Adrenal gland (tissue), 12 donors: ENCODE measurements around the gene FAM131C. TPM values are rescaled to one million over a fixed set of nuclear protein-coding genes. Genes with fewer than 3 reads are reported as not detected.
"Not testable (repeated sequence)": the region's sequence is repeated elsewhere in the genome, so short reads cannot be mapped to it uniquely, and the experiment has no call there.

Experiments
- DNase-seq, 7 donors: peaks; one replicate each; pipeline ENCODE4 v3.0.0-alpha.2; 2019 to 2020
- H3K27ac ChIP-seq, 5 donors: fragments of 200-600 bp; sonication (generic) in 4 of 5; 1 replicate in 3 of 5; 2 replicates in 2 of 5; pipeline versions ENCODE4 v1.5.1 to v1.8.0; 2016 to 2020; ENCODE audit warnings: mild to moderate bottlenecking in 1 of 5
- H3K27me3 ChIP-seq: fragments of 200-600 bp; 2 replicates; pipeline ENCODE4 v1.8.0; 2021
- H3K36me3 ChIP-seq, 2 donors: fragments of 200-600 bp; replicated peaks in 1 of 2; 1 replicate in 1 of 2; 2 replicates in 1 of 2; pipeline versions ENCODE4 v1.5.1 to v1.8.0; 2018 to 2022
- H3K4me1 ChIP-seq, 2 donors: fragments of 200-600 bp; replicated peaks in 1 of 2; 1 replicate in 1 of 2; 2 replicates in 1 of 2; pipeline versions ENCODE4 v1.5.1 to v1.8.0; 2018 to 2021
- H3K4me3 ChIP-seq, 4 donors: fragments of 200-600 bp; sonication (generic) in 3 of 4; one replicate each; pipeline ENCODE4 v1.5.1; 2016 to 2018
- H3K9me3 ChIP-seq, 3 donors: fragments of 200-600 bp; sonication (generic) in 1 of 3; replicated peaks in 1 of 3; 1 replicate in 2 of 3; 2 replicates in 1 of 3; pipeline versions ENCODE4 v1.5.1 to v1.8.0; 2016 to 2021
- POLR2A ChIP-seq, 2 donors: fragments of 450-650 bp; IDR thresholded peaks; one replicate each; pipeline ENCODE4 v1.6.1; 2017; ENCODE audit warnings: antibody characterized with exemption in 2 of 2, mild to moderate bottlenecking in 2 of 2, moderate library complexity in 1 of 2
- WGBS, 4 donors: extraction: QIAGEN DNeasy Blood & Tissue Kit in 2 of 4; methylation state at CpG; one replicate each; pipeline versions ENCODE4 v1.1.5 to v1.1.7; 2013 to 2017; 5-methylcytosine and 5-hydroxymethylcytosine counted together
- intact Hi-C, 2 donors: fragments of 100-400 bp; cut with DNase I; formaldehyde crosslinking; loops; one replicate each; pipeline versions ENCODE4 v1.14.1 to v1.15.0; 2022 to 2023
- polyA plus RNA-seq, 3 donors: library from polyadenylated mRNA; stranded (reverse); fragments of 200-250 nt in 2 of 3; fragments of 350-450 nt in 1 of 3; fragmentation: Illumina TruSeq in 1 of 3; extraction: RNeasy Lipid Tissue Mini Kit (QIAGEN cat#74804) in 1 of 3; gene quantifications; one replicate each; pipeline ENCODE4 v1.2.3, GENCODE V29; 2013 to 2014
- total RNA-seq, 9 donors: library from RNA; depleted of rRNA in 4 of 9; stranded (reverse); fragments of >200 nt in 4 of 9; fragments of 120-200 nt in 1 of 9; fragmentation: NEBNext Ultra II Directional in 1 of 9; extraction: Animal tissue kit (Norgen Biotek cat#: 25700) in 1 of 9; gene quantifications; one replicate each; pipeline versions ENCODE4 v1.1.0 to v1.2.4, GENCODE V29; 2013 to 2023
- TF ChIP-seq, protein P1 (sequence below), 6 experiments: fragments of 450-650 bp in 4 of 6; fragments of 200-600 bp in 2 of 6; sonication (generic) in 1 of 6; IDR thresholded peaks; 1 replicate in 5 of 6; 2 replicates in 1 of 6; pipeline versions ENCODE4 v1.5.1 to v1.8.0; 2016 to 2021; ENCODE audit warnings: antibody characterized with exemption in 6 of 6, mild to moderate bottlenecking in 2 of 6, moderate library complexity in 1 of 6
- donor health status: healthy with polysubstance abuse.
- donor health status: Bipolar disorder and iron deficiency.
- donor health status: DM: yes; HTN: yes; CAD: no.
- donor health status: DM: no; HTN: no; CAD: no.
- donor health status: DM: no; HTN: no; CAD: no.
- donor health status: DM: yes; HTN: yes; CAD: no.

Gene FAM131C
- total and polyA plus RNA-seq, 12 donors, result 3.0 to 12.0 (median 4.9) TPM

GRCh38 chr1:16026723-16027484, 46.5 kb downstream of the FAM131C start:
- WGBS, 4 donors, result 16 to 52% (median 32%) methylated on average over 4 to 33 of the region's 33 CpGs
- intact Hi-C loops, result no loop called here
- H3K9me3 ChIP-seq, result no peaks in the 10 kb centered on the region
- H3K4me3 ChIP-seq, result peak overlapping the region in 1 of 4 donors; percentile 11
- DNase-seq, result peak in 1 of 7 donors; percentile 38
- H3K27me3 ChIP-seq, result no peaks in the 10 kb centered on the region
- no peaks in the 10 kb centered on the region for H3K36me3 ChIP-seq
- peaks cover 7% of the 10 kb centered on the region in 2 donors for H3K4me1 ChIP-seq
- no peak overlapping the region for H3K27ac ChIP-seq
- TF ChIP-seq POLR2A (IDR thresholded peaks at IDR 0.05), result no peak
- TF ChIP-seq, protein P1, sequence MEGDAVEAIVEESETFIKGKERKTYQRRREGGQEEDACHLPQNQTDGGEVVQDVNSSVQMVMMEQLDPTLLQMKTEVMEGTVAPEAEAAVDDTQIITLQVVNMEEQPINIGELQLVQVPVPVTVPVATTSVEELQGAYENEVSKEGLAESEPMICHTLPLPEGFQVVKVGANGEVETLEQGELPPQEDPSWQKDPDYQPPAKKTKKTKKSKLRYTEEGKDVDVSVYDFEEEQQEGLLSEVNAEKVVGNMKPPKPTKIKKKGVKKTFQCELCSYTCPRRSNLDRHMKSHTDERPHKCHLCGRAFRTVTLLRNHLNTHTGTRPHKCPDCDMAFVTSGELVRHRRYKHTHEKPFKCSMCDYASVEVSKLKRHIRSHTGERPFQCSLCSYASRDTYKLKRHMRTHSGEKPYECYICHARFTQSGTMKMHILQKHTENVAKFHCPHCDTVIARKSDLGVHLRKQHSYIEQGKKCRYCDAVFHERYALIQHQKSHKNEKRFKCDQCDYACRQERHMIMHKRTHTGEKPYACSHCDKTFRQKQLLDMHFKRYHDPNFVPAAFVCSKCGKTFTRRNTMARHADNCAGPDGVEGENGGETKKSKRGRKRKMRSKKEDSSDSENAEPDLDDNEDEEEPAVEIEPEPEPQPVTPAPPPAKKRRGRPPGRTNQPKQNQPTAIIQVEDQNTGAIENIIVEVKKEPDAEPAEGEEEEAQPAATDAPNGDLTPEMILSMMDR (IDR thresholded peaks at IDR 0.05), result no peak

DNA sequence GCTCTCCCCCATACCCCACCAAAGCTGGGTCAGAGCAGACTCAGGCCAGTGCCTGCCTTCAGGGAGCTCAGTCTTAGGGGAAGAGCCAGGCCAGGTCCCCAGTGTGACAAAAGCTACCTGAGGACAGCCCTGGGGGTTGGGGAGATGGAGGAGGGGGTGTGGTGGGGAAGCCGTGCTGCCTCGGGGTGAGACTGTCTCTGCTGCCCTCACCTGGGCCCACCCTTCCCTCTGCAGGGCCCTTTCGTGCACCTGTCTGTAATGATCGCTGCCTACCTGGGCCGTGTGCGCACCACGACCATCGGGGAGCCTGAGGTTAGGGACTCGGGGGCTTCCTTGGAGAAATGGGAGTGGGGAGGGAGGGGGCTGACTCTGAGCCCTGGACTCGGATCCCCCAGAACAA, 47.1 kb downstream of the FAM131C start:
- H3K27me3 ChIP-seq, H3K9me3 ChIP-seq, intact Hi-C loops, H3K4me3 ChIP-seq, H3K27ac ChIP-seq, DNase-seq, H3K36me3 ChIP-seq: not testable (repeated sequence)
- WGBS, 4 donors, result 55 to 59% methylated on average over 8 to 9 of the region's 10 CpGs; no CpG with 5 or more reads in 2 of the 4 donors
- H3K4me1 ChIP-seq, result peaks cover 13% of the 10 kb centered on the region in 2 donors

DNA sequence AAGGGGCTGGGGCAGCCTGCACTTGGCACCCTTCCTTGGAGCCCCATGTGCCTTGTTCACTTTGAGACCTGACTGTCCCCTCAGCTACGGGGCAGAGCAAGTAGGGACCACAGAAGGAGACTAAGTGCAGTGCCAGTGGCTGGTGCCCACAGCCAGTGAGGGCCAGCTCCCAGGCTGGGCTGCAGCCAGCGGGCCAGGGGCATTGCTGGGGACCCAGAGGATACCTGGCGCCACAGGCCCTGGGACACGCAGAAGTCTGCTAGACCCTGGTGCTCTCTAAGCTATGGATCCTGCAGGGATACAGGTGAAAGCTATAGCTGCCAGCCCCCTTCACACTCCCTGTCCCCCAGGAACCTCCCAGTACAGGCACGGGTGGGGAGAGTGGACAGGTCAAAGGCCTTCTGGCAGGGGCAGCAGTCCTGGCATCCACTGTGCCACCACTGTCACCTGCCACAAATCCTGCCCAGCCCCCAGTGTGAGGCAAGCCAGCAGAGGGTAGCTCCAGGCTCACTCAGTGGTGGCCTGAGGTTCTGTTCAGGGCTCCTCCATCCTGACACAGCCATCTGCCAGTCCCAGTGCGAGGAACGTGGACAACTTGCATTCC, 50.3 kb downstream of the FAM131C start:
- no peak overlapping the region for H3K27ac ChIP-seq
- intact Hi-C loops, result no loop called here
- no peaks in the 10 kb centered on the region for H3K9me3 ChIP-seq
- no peak for TF ChIP-seq POLR2A (IDR thresholded peaks at IDR 0.05)
- TF ChIP-seq, protein P1 (IDR thresholded peaks at IDR 0.05), result no peak
- WGBS, 4 donors, result 82 to 92% (median 89%) methylated on average over 2 to 7 of the region's 7 CpGs
- no peaks in the 10 kb centered on the region for H3K27me3 ChIP-seq
- H3K36me3 ChIP-seq, result no peaks in the 10 kb centered on the region
- no peak for DNase-seq
- H3K4me3 ChIP-seq, result no peak overlapping the region
- peaks cover 42 to 45% of the 10 kb centered on the region in 2 donors for H3K4me1 ChIP-seq

DNA sequence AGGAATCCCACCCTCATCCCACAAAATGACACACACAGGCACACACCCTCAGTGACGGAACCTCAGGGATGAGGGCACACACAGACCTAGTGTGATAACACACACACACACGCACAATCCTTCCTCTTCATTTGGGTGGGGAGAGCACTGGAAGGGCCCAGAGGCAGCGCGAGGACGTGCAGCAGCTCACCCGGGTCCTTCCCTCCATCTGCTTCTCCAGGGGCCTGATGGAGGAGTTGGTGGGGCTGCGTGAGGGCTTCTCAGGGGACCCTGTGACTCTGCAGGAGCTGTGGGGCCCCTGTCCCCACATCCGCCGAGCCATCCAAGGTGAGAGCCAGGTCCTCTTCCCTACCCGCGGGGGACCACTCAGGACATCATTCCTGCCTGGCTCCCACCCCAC, 51.1 kb downstream of the FAM131C start:
- intact Hi-C loops, result no loop called here
- H3K27ac ChIP-seq, result no peak overlapping the region
- WGBS, 4 donors, result 83 to 89% (median 84%) methylated on average over 10 to 11 of the region's 11 CpGs
- DNase-seq, result no peak
- no peaks in the 10 kb centered on the region for H3K36me3 ChIP-seq
- H3K9me3 ChIP-seq, result no peaks in the 10 kb centered on the region
- no peaks in the 10 kb centered on the region for H3K27me3 ChIP-seq
- H3K4me1 ChIP-seq, result peaks cover 47 to 50% of the 10 kb centered on the region in 2 donors
- TF ChIP-seq POLR2A (IDR thresholded peaks at IDR 0.05), result no peak
- TF ChIP-seq, protein P1 (IDR thresholded peaks at IDR 0.05), result no peak
- H3K4me3 ChIP-seq, result no peak overlapping the region
